K562 (cell line): ENCODE results near the gene TERT. TPM values are rescaled to one million over a fixed set of nuclear protein-coding genes. Genes with fewer than 3 reads are reported as not detected.

Experiments
- ATAC-seq: fragments of 200-7000 bp; cut with Tn5 transposase; 3 replicates; pipeline ENCODE4 v1.9.1; 2020; ENCODE audit warnings: moderate library complexity
- BruUV-seq: library from RNA; stranded (reverse); fragments of 400-500 nt; replicated peaks from 2 replicates; lab custom pipeline; 2021; lab: Mats Ljungman, UMichigan
- CTCF ChIA-PET: fragments of 300-600 bp; formaldehyde crosslinking; extraction: SDS; loops from one replicate; lab custom pipeline; 2021; ENCODE audit warnings: low intra/inter-chr PET ratio; lab: Yijun Ruan, JAX
- POLR2A ChIA-PET: fragments of 300-600, 350-650 bp; sonication (Branson Sonifier 250); formaldehyde crosslinking; extraction: SDS; loops from one replicate; lab custom pipeline; 2021; ENCODE audit warnings: antibody characterized with exemption, inconsistent platforms; lab: Yijun Ruan, JAX
- DNase-seq, 4 experiments: peaks; one replicate each; pipeline versions ENCODE4 v3.0.0 to v3.0.0-alpha.2; 2011 to 2018; ENCODE audit warnings: low spot score in 3 of 4, mixed read lengths in 3 of 4; ENCODE audit errors: extremely low read depth in 1 of 4
- FAIRE-seq: peaks from 2 replicates; lab custom pipeline; 2011; peaks lifted over from hg19 to GRCh38; lab: Jason Lieb, UNC
- H2AFZ ChIP-seq: 2 replicates; pipeline ENCODE4 v1.6.0; 2011; ENCODE audit warnings: low read depth, low read length, control low read depth, inconsistent platforms
- H3K27ac ChIP-seq: fragments of 200-600 bp; 3 replicates; pipeline ENCODE4 v1.8.0; 2011; ENCODE audit warnings: low read depth, mild to moderate bottlenecking, control low read depth, inconsistent platforms, low read length, moderate library complexity, mixed read lengths; ENCODE audit errors: extremely low read depth
- H3K27me3 ChIP-seq, 2 experiments: fragments of 300-600 bp in 1 of 2; 2 replicates in 1 of 2; 3 replicates in 1 of 2; pipeline versions ENCODE4 v1.6.0 to v1.8.0; 2011; ENCODE audit warnings: inconsistent platforms in 2 of 2, low read length in 2 of 2, mild to moderate bottlenecking in 1 of 2, mixed read lengths in 1 of 2, moderate library complexity in 1 of 2; ENCODE audit not compliant: control insufficient read depth in 2 of 2, insufficient read depth in 2 of 2
- H3K36me3 ChIP-seq: fragments of 300-600 bp; 3 replicates; pipeline ENCODE4 v1.8.0; 2011; ENCODE audit warnings: mild to moderate bottlenecking, low read length, inconsistent platforms; ENCODE audit not compliant: control insufficient read depth, insufficient read depth
- H3K4me1 ChIP-seq, 2 experiments: fragments of 200-600 bp in 1 of 2; replicated peaks in 1 of 2; 2 replicates in 1 of 2; 3 replicates in 1 of 2; pipeline versions ENCODE4 v1.5.1 to v1.8.0; 2011; ENCODE audit warnings: inconsistent platforms in 2 of 2, low read length in 2 of 2, mild to moderate bottlenecking in 1 of 2, mixed read lengths in 1 of 2, moderate library complexity in 1 of 2; ENCODE audit not compliant: control insufficient read depth in 2 of 2, insufficient read depth in 2 of 2
- H3K4me2 ChIP-seq: 2 replicates; pipeline ENCODE4 v1.6.1; 2011; ENCODE audit warnings: low read length, control low read depth, inconsistent platforms, mixed read lengths; ENCODE audit not compliant: insufficient read depth
- H3K4me3 ChIP-seq: fragments of 200-600 bp; sonication (generic), shearing (Covaris generic); 2 replicates; pipeline ENCODE4 v1.5.1; 2016; ENCODE audit warnings: control low read depth, inconsistent platforms
- H3K79me2 ChIP-seq: fragments of 200-600 bp; 3 replicates; pipeline ENCODE4 v1.8.0; 2011; ENCODE audit warnings: low read length, inconsistent platforms; ENCODE audit not compliant: control insufficient read depth, insufficient read depth
- H3K9ac ChIP-seq, 2 experiments: 2 replicates each; pipeline versions ENCODE4 v1.6.0 to v1.6.1; 2011; ENCODE audit warnings: low read depth in 2 of 2, low read length in 2 of 2, control low read depth in 1 of 2, inconsistent platforms in 1 of 2, mild to moderate bottlenecking in 1 of 2, mixed read lengths in 1 of 2; ENCODE audit not compliant: insufficient read depth in 1 of 2
- H3K9me1 ChIP-seq: one replicate; pipeline ENCODE4 v1.6.0; 2011; ENCODE audit warnings: inconsistent platforms, mild to moderate bottlenecking, low read length, moderate library complexity; ENCODE audit not compliant: control insufficient read depth, insufficient read depth
- H3K9me3 ChIP-seq: replicated peaks from 2 replicates; pipeline ENCODE4 v1.5.1; 2011; ENCODE audit warnings: low read depth, low read length, inconsistent platforms; ENCODE audit not compliant: control insufficient read depth, insufficient read depth
- H4K20me1 ChIP-seq: replicated peaks from 2 replicates; pipeline ENCODE4 v1.6.1; 2011; ENCODE audit warnings: low read length, inconsistent platforms, mixed read lengths; ENCODE audit not compliant: control insufficient read depth, insufficient read depth
- BRD4 ChIP-seq: fragments of 200-600 bp; sonication (generic); IDR thresholded peaks from 2 replicates; pipeline ENCODE4 v1.6.1; 2017; ENCODE audit warnings: inconsistent platforms
- EHMT2 ChIP-seq: fragments of 450-650 bp; IDR thresholded peaks from 2 replicates; pipeline ENCODE4 v1.6.1; 2018; ENCODE audit warnings: antibody characterized with exemption
- GABPB1 ChIP-seq: sonication (generic); formaldehyde crosslinking; IDR thresholded peaks from 2 replicates; pipeline ENCODE4 v1.8.0; 2022; ENCODE audit warnings: mild to moderate bottlenecking, missing genetic modification reagents
- JUNB ChIP-seq: fragments of 450-650 bp; formaldehyde crosslinking; conservative IDR thresholded peaks from 2 replicates; pipeline ENCODE4 v1.4.0; 2020; ENCODE audit warnings: mild to moderate bottlenecking
- PCBP2 ChIP-seq: fragments of 200-400 bp; formaldehyde crosslinking; IDR thresholded peaks from 2 replicates; pipeline ENCODE4 v1.6.1; 2018; ENCODE audit warnings: low read length, low read depth, mild to moderate bottlenecking, moderate library complexity; ENCODE audit not compliant: poor library complexity, severe bottlenecking
- XRCC3 ChIP-seq: fragments of 450-650 bp; IDR thresholded peaks from 2 replicates; pipeline ENCODE4 v1.6.1; 2017; ENCODE audit warnings: mild to moderate bottlenecking, moderate library complexity
- WGBS: fragments of 100-300 bp; shearing (Covaris generic); methylation state at CpG from one replicate; pipeline ENCODE4 v1.1.6; 2016; ENCODE audit warnings: low coverage, mixed read lengths; ENCODE audit not compliant: insufficient coverage; ENCODE audit errors: missing lambda C conversion rate; 5-methylcytosine and 5-hydroxymethylcytosine counted together
- in situ Hi-C: fragments of 300-500 bp; cut with MboI; formaldehyde crosslinking; loops from 4 replicates; pipeline ENCODE4 v1.15.0; 2018; ENCODE audit warnings: inconsistent platforms, mixed read lengths
- intact Hi-C: fragments of 100-400 bp; cut with micrococcal nuclease; formaldehyde crosslinking; loops from 2 replicates; pipeline ENCODE4 v1.14.2; 2022
- polyA plus RNA-seq, 8 experiments: library from polyadenylated mRNA; depleted of rRNA in 4 of 8; stranded (reverse) in 5 of 8; unstranded in 3 of 8; fragments of >200 nt; fragmentation: Nextera tagmentation in 2 of 8; fragmentation: Illumina TruSeq in 1 of 8; extraction: Ambion mirVana in 2 of 8; extraction: Trizol in 1 of 8; gene quantifications; 2 replicates each; pipeline versions ENCODE4 v1.2.1 to v1.2.3, GENCODE V29; 2011 to 2014; ENCODE audit warnings: inconsistent platforms in 1 of 8, missing spikeins in 1 of 8
- total RNA-seq, 7 experiments: library from RNA; depleted of rRNA in 6 of 7; stranded (reverse); fragments of >200 nt in 6 of 7; fragmentation: Illumina TruSeq in 2 of 7; extraction: Trizol in 2 of 7; gene quantifications; 2 replicates each; pipeline versions ENCODE4 v1.2.1 to v1.2.3, GENCODE V29; 2011 to 2021; ENCODE audit warnings: low replicate concordance in 1 of 7
- TF ChIP-seq, protein P1 (sequence below): fragments of 250-450 bp; sonication (Bioruptor Pico); IDR thresholded peaks from 2 replicates; pipeline ENCODE4 v1.5.0; 2022; ENCODE audit warnings: mild to moderate bottlenecking
- TF ChIP-seq, protein P2 (sequence below): sonication (generic); formaldehyde crosslinking; IDR thresholded peaks from 2 replicates; pipeline ENCODE4 v1.8.1; 2023; ENCODE audit warnings: mild to moderate bottlenecking, missing genetic modification reagents
- TF ChIP-seq, protein P3 (sequence below): IDR thresholded peaks from 3 replicates; pipeline ENCODE4 v1.6.1; 2011; ENCODE audit warnings: borderline replicate concordance, mild to moderate bottlenecking; ENCODE audit not compliant: insufficient read length, insufficient read depth
- TF ChIP-seq, protein P4 (sequence below): fragments of 450-650 bp; IDR thresholded peaks from 2 replicates; pipeline ENCODE4 v1.6.1; 2016; ENCODE audit warnings: low read depth, mild to moderate bottlenecking, moderate library complexity

Gene TERT
- total and polyA plus RNA-seq, 9 of the 15 experiments (the other 6 are each of a cell fraction or from before 2014, with no cell fraction given), result 0.08 to 4.5 (median 0.98) TPM; not detected in 1

DNA sequence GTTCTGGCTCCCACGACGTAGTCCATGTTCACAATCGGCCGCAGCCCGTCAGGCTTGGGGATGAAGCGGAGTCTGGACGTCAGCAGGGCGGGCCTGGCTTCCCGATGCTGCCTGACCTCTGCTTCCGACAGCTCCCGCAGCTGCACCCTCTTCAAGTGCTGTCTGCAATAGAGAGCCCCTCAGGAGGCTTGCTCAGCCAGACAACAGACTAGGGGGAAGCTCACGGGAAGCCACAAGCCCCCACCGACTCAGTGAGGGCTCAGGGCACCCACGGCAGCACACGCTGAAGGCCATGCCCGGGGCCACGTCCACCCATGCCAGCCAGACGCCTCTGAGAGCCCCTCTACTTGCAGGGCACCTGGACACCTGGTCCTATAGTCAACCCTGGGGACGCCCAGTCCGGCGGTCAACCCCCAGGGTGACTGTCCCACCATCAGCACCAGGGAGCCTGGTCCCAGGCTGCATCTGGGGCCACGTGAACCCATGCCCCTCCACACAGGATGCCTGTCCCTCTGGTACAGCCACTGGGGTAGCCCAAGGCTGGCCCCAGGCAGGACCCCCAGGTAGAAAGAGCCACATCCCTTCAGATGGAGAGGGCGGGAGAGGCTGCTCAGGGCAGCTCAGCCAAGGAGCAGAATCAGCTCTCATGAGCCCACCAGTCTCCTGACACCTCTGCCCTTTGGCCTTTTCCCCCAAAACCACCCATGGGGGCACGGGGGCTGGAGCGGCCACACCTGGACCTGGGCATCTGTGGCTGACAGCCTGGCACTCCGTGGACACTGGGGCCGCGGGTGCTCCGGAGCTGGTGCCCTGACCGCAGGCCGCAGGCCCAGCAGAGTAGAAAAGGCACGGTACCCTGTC lies 14.5 kb downstream of the TERT start:
- TF ChIP-seq, protein P1, sequence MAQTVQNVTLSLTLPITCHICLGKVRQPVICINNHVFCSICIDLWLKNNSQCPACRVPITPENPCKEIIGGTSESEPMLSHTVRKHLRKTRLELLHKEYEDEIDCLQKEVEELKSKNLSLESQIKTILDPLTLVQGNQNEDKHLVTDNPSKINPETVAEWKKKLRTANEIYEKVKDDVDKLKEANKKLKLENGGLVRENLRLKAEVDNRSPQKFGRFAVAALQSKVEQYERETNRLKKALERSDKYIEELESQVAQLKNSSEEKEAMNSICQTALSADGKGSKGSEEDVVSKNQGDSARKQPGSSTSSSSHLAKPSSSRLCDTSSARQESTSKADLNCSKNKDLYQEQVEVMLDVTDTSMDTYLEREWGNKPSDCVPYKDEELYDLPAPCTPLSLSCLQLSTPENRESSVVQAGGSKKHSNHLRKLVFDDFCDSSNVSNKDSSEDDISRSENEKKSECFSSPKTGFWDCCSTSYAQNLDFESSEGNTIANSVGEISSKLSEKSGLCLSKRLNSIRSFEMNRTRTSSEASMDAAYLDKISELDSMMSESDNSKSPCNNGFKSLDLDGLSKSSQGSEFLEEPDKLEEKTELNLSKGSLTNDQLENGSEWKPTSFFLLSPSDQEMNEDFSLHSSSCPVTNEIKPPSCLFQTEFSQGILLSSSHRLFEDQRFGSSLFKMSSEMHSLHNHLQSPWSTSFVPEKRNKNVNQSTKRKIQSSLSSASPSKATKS (CRISPR knock-in tag), result no peak
- no peak for TF ChIP-seq BRD4
- TF ChIP-seq, protein P2, sequence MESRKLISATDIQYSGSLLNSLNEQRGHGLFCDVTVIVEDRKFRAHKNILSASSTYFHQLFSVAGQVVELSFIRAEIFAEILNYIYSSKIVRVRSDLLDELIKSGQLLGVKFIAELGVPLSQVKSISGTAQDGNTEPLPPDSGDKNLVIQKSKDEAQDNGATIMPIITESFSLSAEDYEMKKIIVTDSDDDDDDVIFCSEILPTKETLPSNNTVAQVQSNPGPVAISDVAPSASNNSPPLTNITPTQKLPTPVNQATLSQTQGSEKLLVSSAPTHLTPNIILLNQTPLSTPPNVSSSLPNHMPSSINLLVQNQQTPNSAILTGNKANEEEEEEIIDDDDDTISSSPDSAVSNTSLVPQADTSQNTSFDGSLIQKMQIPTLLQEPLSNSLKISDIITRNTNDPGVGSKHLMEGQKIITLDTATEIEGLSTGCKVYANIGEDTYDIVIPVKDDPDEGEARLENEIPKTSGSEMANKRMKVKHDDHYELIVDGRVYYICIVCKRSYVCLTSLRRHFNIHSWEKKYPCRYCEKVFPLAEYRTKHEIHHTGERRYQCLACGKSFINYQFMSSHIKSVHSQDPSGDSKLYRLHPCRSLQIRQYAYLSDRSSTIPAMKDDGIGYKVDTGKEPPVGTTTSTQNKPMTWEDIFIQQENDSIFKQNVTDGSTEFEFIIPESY, result no peak
- TF ChIP-seq EHMT2, result no peak
- no peak for TF ChIP-seq GABPB1 (CRISPR knock-in tag)
- no peak for TF ChIP-seq XRCC3
- no peak for TF ChIP-seq PCBP2
- no peak for TF ChIP-seq JUNB (CRISPR knock-in tag)
- TF ChIP-seq, protein P3, sequence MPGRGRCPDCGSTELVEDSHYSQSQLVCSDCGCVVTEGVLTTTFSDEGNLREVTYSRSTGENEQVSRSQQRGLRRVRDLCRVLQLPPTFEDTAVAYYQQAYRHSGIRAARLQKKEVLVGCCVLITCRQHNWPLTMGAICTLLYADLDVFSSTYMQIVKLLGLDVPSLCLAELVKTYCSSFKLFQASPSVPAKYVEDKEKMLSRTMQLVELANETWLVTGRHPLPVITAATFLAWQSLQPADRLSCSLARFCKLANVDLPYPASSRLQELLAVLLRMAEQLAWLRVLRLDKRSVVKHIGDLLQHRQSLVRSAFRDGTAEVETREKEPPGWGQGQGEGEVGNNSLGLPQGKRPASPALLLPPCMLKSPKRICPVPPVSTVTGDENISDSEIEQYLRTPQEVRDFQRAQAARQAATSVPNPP, result no peak
- TF ChIP-seq, protein P4, sequence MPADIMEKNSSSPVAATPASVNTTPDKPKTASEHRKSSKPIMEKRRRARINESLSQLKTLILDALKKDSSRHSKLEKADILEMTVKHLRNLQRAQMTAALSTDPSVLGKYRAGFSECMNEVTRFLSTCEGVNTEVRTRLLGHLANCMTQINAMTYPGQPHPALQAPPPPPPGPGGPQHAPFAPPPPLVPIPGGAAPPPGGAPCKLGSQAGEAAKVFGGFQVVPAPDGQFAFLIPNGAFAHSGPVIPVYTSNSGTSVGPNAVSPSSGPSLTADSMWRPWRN, result no peak
- ChIA-PET POLR2A (interaction anchor here (1.1 to 1.2 kb wide), 3 partner anchors 8 to 65 kb away, joined by 3 to 4 read pairs (median 3); no protein-coding TSS in a partner anchor), CTCF (no interaction called here)
- 26% methylated on average over 32 of the region's 32 CpGs for WGBS
- Histone ChIP-seq H3K9me1 (no peaks in the 10 kb centered on the region), H3K27ac (no peak overlapping the region), H3K4me2 (no peak overlapping the region), H4K20me1 (peaks cover 12% of the 10 kb centered on the region; the same call in 1 of the 2 replicates), H3K36me3 (no peaks in the 10 kb centered on the region), H3K9ac (no peak overlapping the region; a peak in 1 of 4 replicates), H2AFZ (no peak overlapping the region), H3K4me3 (no peak overlapping the region), H3K27me3 (peaks cover 16 to 74% of the 10 kb centered on the region in 2 experiments; a peak in 4 of 5 replicates), H3K9me3 (no peaks in the 10 kb centered on the region), H3K79me2 (no peaks in the 10 kb centered on the region), H3K4me1 (peaks cover 0 to 35% of the 10 kb centered on the region in 2 experiments; a peak in 1 of 5 replicates)
- no peak for DNase-seq
- no peak for FAIRE-seq
- intact Hi-C loops, result no loop called here
- no TSS peak for BruUV-seq
- in situ Hi-C loops, result no loop called here
- no peak for ATAC-seq
